ENCODE results near the gene ADAM20.

ADAM20 gene

GRCh38 chr14:70473825-70474224, 61.0 kb downstream of the ADAM20 start:
- in situ Hi-C loops (cut with MboI; ENCODE audit: low sequenced_read_pairs, unreplicated experiment): no loop called here
- peak; percentile 22 for DNase-seq (ENCODE audit: low spot score)
- no peak for TF ChIP-seq CTCF (IDR thresholded peaks at IDR 0.05; ENCODE audit: borderline replicate concordance, control extremely low read depth, extremely low read depth, insufficient read depth, missing control alignments)

Measured in GM13976 (cell line).